SU-DHL-6 (cell line): ENCODE results near the gene TPM4.
A peak's percentile ranks its signal among the peaks of the same experiment; 100 is the strongest.
"Not testable (repeated sequence)": the region's sequence is repeated elsewhere in the genome, so short reads cannot be mapped to it uniquely, and the experiment has no call there.

ENCODE experiments used
- H2AFZ ChIP-seq: fragments of 200-600 bp; sonication (generic); 2 replicates; pipeline ENCODE4 v1.6.1; 2014; ENCODE audit warnings: low read depth, mild to moderate bottlenecking, moderate library complexity, mixed read lengths, antibody characterized with exemption, low read length; ENCODE audit not compliant: severe bottlenecking
- H3F3A ChIP-seq: fragments of 200-600 bp; shearing (Covaris generic); 2 replicates; pipeline ENCODE4 v1.6.0; 2016; ENCODE audit warnings: antibody characterized with exemption, mild to moderate bottlenecking; ENCODE audit not compliant: insufficient read depth
- H3K27ac ChIP-seq: fragments of 200-600 bp; sonication (generic); 2 replicates; pipeline ENCODE4 v1.5.1; 2016; ENCODE audit warnings: low read depth, mild to moderate bottlenecking, low read length, moderate library complexity, mixed read lengths
- H3K27me3 ChIP-seq: fragments of 200-600 bp; sonication (generic), shearing (Covaris generic); 2 replicates; pipeline ENCODE4 v1.6.0; 2014; ENCODE audit warnings: mild to moderate bottlenecking, low read length
- H3K36me3 ChIP-seq: fragments of 200-600 bp; sonication (generic); 2 replicates; pipeline ENCODE4 v1.6.1; 2014; ENCODE audit warnings: mild to moderate bottlenecking, low read length, mixed read lengths
- H3K4me2 ChIP-seq: fragments of 300-600, 200-600 bp; shearing (Covaris generic), sonication (generic); 2 replicates; pipeline ENCODE4 v1.6.0; 2014; ENCODE audit warnings: low read length, low read depth, mild to moderate bottlenecking; ENCODE audit not compliant: poor library complexity, severe bottlenecking
- H3K4me3 ChIP-seq: fragments of 200-600 bp; sonication (generic); 2 replicates; pipeline ENCODE4 v1.5.1; 2014; ENCODE audit warnings: antibody characterized with exemption, low read length, mild to moderate bottlenecking, mixed read lengths; ENCODE audit not compliant: insufficient read depth, poor library complexity, severe bottlenecking
- H3K79me2 ChIP-seq: fragments of 200-600 bp; sonication (generic); 2 replicates; pipeline ENCODE4 v1.6.1; 2014; ENCODE audit warnings: mild to moderate bottlenecking, low read length, moderate library complexity; ENCODE audit not compliant: insufficient read depth
- H3K9ac ChIP-seq: fragments of 200-600 bp; sonication (generic); 2 replicates; pipeline ENCODE4 v1.7.0; 2014; ENCODE audit warnings: mild to moderate bottlenecking, low read length
- H3K9me2 ChIP-seq: fragments of 200-600 bp; sonication (generic); replicated peaks from 2 replicates; pipeline ENCODE4 v1.6.1; 2014; ENCODE audit warnings: low read length; ENCODE audit not compliant: insufficient read depth
- H3K9me3 ChIP-seq: fragments of 200-600 bp; sonication (generic); 2 replicates; pipeline ENCODE4 v1.6.1; 2014; ENCODE audit warnings: low read length, mixed read lengths; ENCODE audit not compliant: insufficient read depth
- H4K20me1 ChIP-seq: fragments of 200-600 bp; sonication (generic); 2 replicates; pipeline ENCODE4 v1.6.1; 2014; ENCODE audit warnings: low read depth, mild to moderate bottlenecking, antibody characterized with exemption, low read length, moderate library complexity, mixed read lengths
- CTCF ChIP-seq: fragments of 200-600 bp; sonication (generic); IDR thresholded peaks from one replicate; pipeline ENCODE4 v1.5.1; 2017; ENCODE audit warnings: antibody characterized with exemption, mild to moderate bottlenecking, low read length, moderate library complexity; ENCODE audit not compliant: insufficient read depth, poor library complexity, severe bottlenecking
- EZH2phosphoT487 ChIP-seq: fragments of 200-600 bp; sonication (generic), shearing (Covaris generic); conservative IDR thresholded peaks from 2 replicates; pipeline ENCODE4 v1.6.1; 2018; ENCODE audit warnings: mild to moderate bottlenecking, antibody characterized with exemption, low read length, moderate library complexity, mixed read lengths

The TPM4 gene

GRCh38 chr19:16118489-16119033, 42.3 kb downstream of the TPM4 start:
- H3F3A ChIP-seq, result peaks cover 36% of the 10 kb centered on the region
- TF ChIP-seq CTCF (no peak), EZH2phosphoT487 (no peak)
- H3K4me3 ChIP-seq, result peak overlapping the region; percentile 30
- no peaks in the 10 kb centered on the region for H3K27me3 ChIP-seq
- no peaks in the 10 kb centered on the region for H4K20me1 ChIP-seq
- no peaks in the 10 kb centered on the region for H3K9me3 ChIP-seq
- H2AFZ ChIP-seq, result no peak overlapping the region
- H3K9ac ChIP-seq, result peak overlapping the region; percentile 53
- H3K27ac ChIP-seq, result peak overlapping the region; percentile 98
- peaks cover 54% of the 10 kb centered on the region for H3K79me2 ChIP-seq
- peak overlapping the region; percentile 66 for H3K4me2 ChIP-seq
- H3K9me2 ChIP-seq, result no peaks in the 10 kb centered on the region
- H3K36me3 ChIP-seq, result peaks cover 5% of the 10 kb centered on the region; the same call in 1 of the 2 replicates

- not testable (repeated sequence) for H3K36me3 ChIP-seq, H3K27me3 ChIP-seq, H3K9me2 ChIP-seq, H4K20me1 ChIP-seq, H3K9me3 ChIP-seq, H2AFZ ChIP-seq
- Histone ChIP-seq H3K9ac (peak overlapping the region; percentile 41; the same call in 1 of the 2 replicates), H3K79me2 (peaks cover 48% of the 10 kb centered on the region), H3K4me3 (peak overlapping the region; percentile 30), H3K27ac (peak overlapping the region; percentile 98), H3K4me2 (peak overlapping the region; percentile 66), H3F3A (peaks cover 36% of the 10 kb centered on the region)
These were observed 43.0 kb downstream of the TPM4 start for GRCh38 chr19:16119075-16119857.

GRCh38 chr19:16121141-16121540, 44.8 kb downstream of the TPM4 start:
- no peak overlapping the region for H3K4me2 ChIP-seq
- peaks cover 30% of the 10 kb centered on the region for H3K79me2 ChIP-seq
- no peak overlapping the region for H3K27ac ChIP-seq
- H3K9ac ChIP-seq, result no peak overlapping the region
- no peaks in the 10 kb centered on the region for H3K27me3 ChIP-seq
- no peak overlapping the region for H3K4me3 ChIP-seq
- H3K9me2 ChIP-seq, result no peaks in the 10 kb centered on the region
- peaks cover 28% of the 10 kb centered on the region for H3F3A ChIP-seq
- H4K20me1 ChIP-seq, result no peaks in the 10 kb centered on the region
- H3K36me3 ChIP-seq, result peaks cover 5% of the 10 kb centered on the region; the same call in 1 of the 2 replicates
- H3K9me3 ChIP-seq, result no peaks in the 10 kb centered on the region
- TF ChIP-seq EZH2phosphoT487 (no peak), CTCF (no peak)
- no peak overlapping the region for H2AFZ ChIP-seq

GRCh38 chr19:16121967-16122366, 45.7 kb downstream of the TPM4 start:
- H3K79me2 ChIP-seq, result peaks cover 22% of the 10 kb centered on the region
- no peaks in the 10 kb centered on the region for H3K27me3 ChIP-seq
- H3F3A ChIP-seq, result peaks cover 23% of the 10 kb centered on the region
- H4K20me1 ChIP-seq, result no peaks in the 10 kb centered on the region
- H2AFZ ChIP-seq, result no peak overlapping the region
- TF ChIP-seq EZH2phosphoT487 (no peak), CTCF (no peak)
- no peaks in the 10 kb centered on the region for H3K9me2 ChIP-seq
- no peak overlapping the region for H3K4me3 ChIP-seq
- H3K9me3 ChIP-seq, result no peaks in the 10 kb centered on the region
- H3K36me3 ChIP-seq, result peaks cover 5% of the 10 kb centered on the region; the same call in 1 of the 2 replicates
- no peak overlapping the region for H3K27ac ChIP-seq
- no peak overlapping the region for H3K9ac ChIP-seq
- no peak overlapping the region for H3K4me2 ChIP-seq
